ENCODE results near the gene ETNK2.
"Not testable (repeated sequence)": the region's sequence is repeated elsewhere in the genome, so short reads cannot be mapped to it uniquely, and the experiment has no call there.

ETNK2 gene

DNA sequence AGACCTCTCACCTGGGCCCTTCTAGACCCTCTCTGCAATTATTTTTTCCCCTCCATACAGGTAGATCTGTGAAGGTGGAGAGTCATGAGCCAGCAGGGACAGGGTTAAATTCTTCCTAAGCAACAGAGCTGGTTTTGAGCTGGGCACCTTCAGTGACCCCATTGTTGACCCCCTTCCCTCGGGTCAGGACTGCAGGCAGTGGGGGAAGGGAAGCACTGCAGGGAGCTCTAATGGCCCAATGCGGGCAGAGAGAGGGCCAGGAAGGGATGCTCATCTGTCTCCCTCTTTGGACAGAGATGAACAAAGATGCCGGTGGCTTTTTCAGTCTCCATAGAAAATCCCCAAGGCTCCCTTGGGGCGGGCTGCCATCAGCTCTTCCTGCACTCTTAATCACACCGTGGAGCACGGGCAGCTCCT, 57.5 kb downstream of the ETNK2 start:
- DNase-seq, result no peak

DNA sequence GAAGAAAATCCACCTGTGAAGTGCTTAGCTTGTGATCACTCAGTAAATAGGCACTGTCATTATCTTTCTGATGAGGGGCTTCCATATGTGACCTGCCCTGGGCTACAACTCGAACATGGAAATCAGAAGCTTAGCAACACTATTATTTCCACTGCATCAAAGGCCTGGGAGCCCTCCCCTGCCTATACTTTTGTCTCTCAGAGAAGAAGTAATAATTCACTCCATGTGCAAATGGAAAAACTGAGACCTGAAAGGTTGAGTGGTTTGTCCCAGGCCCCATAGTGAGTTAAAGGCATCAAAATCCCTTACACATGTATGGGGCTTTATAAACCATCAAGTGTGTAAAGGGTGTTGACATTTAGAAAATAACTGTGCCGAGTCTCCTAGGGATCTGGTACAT, 58.1 kb downstream of the ETNK2 start:
- no peak for DNase-seq

- no peak for DNase-seq
These were observed 58.5 kb downstream of the ETNK2 start for GRCh38 chr1:204093421-204093717.

- DNase-seq, result no peak
These were observed 59.0 kb downstream of the ETNK2 start for GRCh38 chr1:204092632-204093420.

- no peak for DNase-seq
These were observed 60.0 kb downstream of the ETNK2 start for GRCh38 chr1:204091787-204092312.

DNA sequence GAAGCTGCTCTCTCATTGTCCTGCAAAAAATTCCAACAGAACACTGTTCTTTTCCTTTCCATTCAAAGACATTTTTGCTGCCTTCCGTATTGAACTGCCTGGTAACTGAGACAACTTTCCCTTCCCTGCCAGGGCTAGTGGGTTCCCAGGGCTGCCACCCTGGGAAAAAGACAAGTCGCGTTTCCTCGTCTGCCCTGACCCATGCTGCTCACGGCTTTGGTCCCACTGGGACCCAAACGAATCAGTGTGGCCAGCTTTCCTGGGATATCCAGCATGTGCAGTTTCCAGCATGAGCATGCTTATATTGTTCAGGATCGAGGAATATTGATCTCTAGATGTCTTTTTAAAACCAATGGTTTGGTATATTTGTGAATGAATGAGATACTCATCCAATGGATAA, 60.8 kb downstream of the ETNK2 start:
- DNase-seq, result no peak

- DNase-seq, result not testable (repeated sequence)
These were observed 61.7 kb downstream of the ETNK2 start for GRCh38 chr1:204090132-204090531.

GRCh38 chr1:204089044-204089751, 62.6 kb downstream of the ETNK2 start:
- DNase-seq, result no peak

DNA sequence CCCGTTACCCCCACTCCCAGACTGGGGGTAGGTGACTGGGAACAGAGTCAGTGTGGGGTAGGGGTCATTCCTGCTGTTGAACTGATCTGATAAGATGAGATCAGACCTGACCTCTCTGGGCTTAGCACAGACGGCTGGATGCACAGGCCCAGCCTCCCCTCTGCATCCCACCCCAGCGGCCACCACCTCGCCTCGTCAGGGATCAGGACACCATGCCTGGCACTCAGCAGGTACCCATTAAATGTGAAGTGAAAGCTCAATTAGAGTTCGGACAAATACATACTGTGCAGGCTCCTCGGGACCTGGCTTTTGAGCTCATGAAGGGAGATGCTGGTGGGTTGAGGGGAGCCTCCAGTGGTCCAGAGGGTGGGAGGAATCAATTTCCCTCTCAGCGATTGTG, 63.2 kb downstream of the ETNK2 start:
- DNase-seq, result no peak

DNA sequence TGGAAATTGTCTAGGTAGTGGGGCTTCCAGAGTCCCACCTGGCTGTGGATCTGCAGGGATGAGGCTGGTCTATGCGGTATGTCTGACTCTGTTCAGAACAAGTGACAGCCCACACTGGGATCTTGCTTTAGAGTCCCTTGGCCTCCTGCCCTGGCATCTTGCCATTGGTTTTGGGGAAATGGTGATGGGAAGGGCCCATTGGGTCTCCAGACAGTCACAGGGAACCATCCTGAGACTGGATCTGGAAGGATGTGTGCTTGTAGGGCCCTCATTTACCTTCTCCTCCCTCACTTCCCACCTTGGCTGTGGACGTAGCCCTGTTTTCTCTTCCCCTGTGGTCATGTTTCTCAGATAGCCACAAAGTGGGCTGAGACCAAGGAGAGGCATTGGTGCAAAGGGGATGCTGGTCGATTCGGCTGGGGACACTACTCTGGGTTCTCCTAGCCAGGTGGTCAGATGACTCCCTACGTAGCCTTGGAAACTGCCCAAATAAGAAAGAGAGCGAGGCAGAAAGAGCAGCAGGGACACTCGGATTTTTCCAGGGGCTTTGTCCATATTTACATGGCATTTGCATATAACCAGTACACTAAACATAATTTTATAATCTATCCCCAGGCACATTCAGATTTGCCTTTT, 63.8 kb downstream of the ETNK2 start:
- no peak for DNase-seq

DNA sequence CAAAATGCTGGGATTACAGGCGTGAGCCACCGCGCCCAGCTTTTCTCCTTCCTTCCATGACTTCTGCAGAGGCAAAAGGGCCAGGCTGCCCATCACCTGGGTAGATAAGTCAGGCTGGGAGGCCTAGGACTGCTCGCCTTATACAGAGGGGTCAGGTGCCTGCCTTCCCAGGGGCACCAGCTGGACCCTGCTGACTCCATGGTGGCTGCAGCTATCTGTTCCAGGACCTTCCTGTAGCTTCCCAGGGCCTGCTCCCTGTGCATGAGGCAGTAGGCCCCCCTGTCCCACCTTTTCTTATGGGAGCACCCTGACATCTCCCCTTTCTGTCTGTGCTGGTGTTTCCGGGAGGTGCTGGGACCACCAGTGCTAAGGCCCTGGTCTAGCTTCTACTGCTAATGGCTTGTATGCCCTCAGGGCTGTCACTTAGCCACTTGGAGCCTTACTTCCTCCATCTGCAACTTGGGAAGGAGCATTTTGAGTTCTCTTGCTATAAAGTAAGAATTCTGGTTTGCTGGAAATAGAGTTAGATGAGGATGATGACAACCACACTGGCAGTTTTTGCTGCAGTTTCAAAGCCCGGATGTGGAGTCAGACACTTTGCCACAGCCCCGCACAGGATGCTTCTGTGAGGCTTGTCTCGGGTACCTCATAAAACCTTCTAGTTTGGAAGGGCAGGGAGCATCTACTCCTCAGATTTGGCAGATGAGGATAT, 64.5 kb downstream of the ETNK2 start:
- no peak for DNase-seq

- DNase-seq, result no peak
These were observed 66.0 kb downstream of the ETNK2 start for GRCh38 chr1:204085876-204086275.

DNA sequence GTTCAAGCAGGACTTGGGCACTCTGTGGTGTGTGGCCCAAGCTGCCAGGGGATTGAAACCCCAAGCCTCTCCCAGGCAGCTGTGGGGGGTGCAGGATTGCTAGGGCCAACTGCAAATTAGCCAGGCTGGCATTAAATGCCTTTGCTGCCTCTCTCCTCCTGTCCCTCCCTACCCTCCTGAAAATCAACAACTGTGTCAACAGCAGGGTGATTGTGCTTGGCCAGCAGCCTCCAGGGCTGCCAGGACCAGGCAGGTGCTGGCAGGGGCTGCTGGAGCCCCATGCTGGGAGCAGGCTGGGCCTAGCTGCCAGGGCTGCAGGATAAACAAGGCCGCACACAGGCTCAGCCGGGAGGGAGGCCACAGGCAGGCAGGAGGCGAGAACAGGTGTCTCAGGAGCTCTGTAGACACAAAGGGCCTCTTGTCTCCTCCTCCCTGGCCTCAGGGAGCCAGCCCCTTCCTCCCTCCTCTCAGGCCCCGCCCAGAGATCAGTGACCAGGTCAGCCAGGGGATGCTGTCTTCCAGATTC, 67.5 kb downstream of the ETNK2 start:
- no peak for DNase-seq

- DNase-seq, result no peak
These were observed 68.4 kb downstream of the ETNK2 start for GRCh38 chr1:204083491-204083890.

DNA sequence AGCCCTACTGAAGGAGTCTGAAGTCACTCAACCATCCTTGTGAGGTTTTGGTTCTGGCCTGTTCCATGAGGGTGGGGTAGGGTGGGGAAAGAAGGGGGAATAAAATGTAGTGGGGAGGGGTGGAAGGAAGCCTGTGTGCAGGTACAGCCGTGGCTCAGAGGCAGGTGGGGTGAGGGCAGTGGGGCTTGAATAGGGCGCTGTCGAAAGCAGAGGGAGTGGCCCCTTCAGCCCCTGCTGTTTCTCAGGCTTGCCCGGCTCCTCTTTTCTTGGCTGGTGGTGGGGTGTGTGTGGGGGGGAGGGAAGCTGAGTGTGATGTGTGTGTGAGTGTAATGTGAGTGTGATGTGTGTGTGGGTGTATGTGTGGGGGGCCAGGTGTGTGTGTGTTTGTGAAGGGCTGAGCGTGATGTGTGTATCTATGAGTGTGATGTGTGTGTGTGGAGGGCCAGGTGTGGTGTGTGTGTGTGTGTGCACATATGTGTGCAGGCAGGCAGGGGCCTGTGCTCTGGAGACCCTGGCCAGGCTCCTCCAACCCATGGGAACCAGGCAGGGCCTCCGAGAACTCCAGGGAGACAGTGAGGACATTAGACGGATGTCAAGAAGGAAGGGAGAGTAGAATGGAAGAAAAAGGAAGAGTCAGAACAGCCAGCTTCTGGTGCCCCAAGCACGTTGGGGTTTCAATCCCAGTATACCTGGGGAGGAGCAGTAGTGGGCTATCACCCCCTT, 69.9 kb downstream of the ETNK2 start:
- DNase-seq, result no peak

- DNase-seq, result no peak
These were observed 70.6 kb downstream of the ETNK2 start for GRCh38 chr1:204081164-204081790.
